ENCODE data around the gene CDH16.
"Not testable (repeated sequence)": the region's sequence is repeated elsewhere in the genome, so short reads cannot be mapped to it uniquely, and the experiment has no call there.

The CDH16 gene

GRCh38 chr16:66947302-66948065 is 28.8 kb upstream of the CDH16 start:
- peak; percentile 83 for DNase-seq

- DNase-seq, result no peak
These were observed 28.3 kb upstream of the CDH16 start for GRCh38 chr16:66946974-66947301.

- no peak for DNase-seq
These were observed 27.9 kb upstream of the CDH16 start for GRCh38 chr16:66946541-66946940.

GRCh38 chr16:66945939-66946338 is 27.3 kb upstream of the CDH16 start:
- DNase-seq, result no peak

- DNase-seq, result not testable (repeated sequence)
These were observed 26.3 kb upstream of the CDH16 start for GRCh38 chr16:66944971-66945370.

- DNase-seq, result no peak
These were observed 25.4 kb upstream of the CDH16 start for GRCh38 chr16:66944054-66944441.

GRCh38 chr16:66943426-66944053 is 24.9 kb upstream of the CDH16 start:
- DNase-seq, result no peak

- no peak for DNase-seq
These were observed 24.3 kb upstream of the CDH16 start for GRCh38 chr16:66942981-66943380.

- DNase-seq, result no peak
These were observed 21.6 kb upstream of the CDH16 start for GRCh38 chr16:66940236-66940635.

- no peak for DNase-seq
These were observed 20.7 kb upstream of the CDH16 start for GRCh38 chr16:66939366-66939765.

- DNase-seq, result no peak
These were observed 19.1 kb upstream of the CDH16 start for GRCh38 chr16:66937725-66938337.

GRCh38 chr16:66936889-66937554 is 18.3 kb upstream of the CDH16 start:
- no peak for DNase-seq

GRCh38 chr16:66936462-66936861 is 17.8 kb upstream of the CDH16 start:
- no peak for DNase-seq

- peak; percentile 13 for DNase-seq
These were observed 16.8 kb upstream of the CDH16 start, which contains the start of gene CES2 for GRCh38 chr16:66935314-66936011. TSS of gene CES2 (plus strand) at chr16:66935516. CDS start at chr16:66935636, 120 bp downstream.

GRCh38 chr16:66934839-66935313 is 16.2 kb upstream of the CDH16 start:
- not testable (repeated sequence) for DNase-seq

GRCh38 chr16:66934138-66934838 is 15.6 kb upstream of the CDH16 start, which contains the start of gene CIAO2B:
TSS of gene CIAO2B (minus strand) at chr16:66934402. CDS start at chr16:66934364, 38 bp downstream.
- DNase-seq, result peak; percentile 91

- peak; percentile 85 for DNase-seq
These were observed 15.1 kb upstream of the CDH16 start for GRCh38 chr16:66933776-66934137.

- DNase-seq, result no peak
These were observed 13.4 kb upstream of the CDH16 start for GRCh38 chr16:66932076-66932475.

- no peak for DNase-seq
These were observed 13.0 kb upstream of the CDH16 start for GRCh38 chr16:66931665-66932064.

GRCh38 chr16:66930189-66930588 is 11.5 kb upstream of the CDH16 start:
- peak; percentile 66 for DNase-seq

- peak; percentile 46 for DNase-seq
These were observed 10.2 kb upstream of the CDH16 start for GRCh38 chr16:66928702-66929388.
